22Rv1 (cell line): Measurements from ENCODE around the gene FGFBP1.

Source experiments
- H3K27ac ChIP-seq: fragments of 450-650 bp; 2 replicates; pipeline ENCODE4 v1.5.1; 2017
- ZFX ChIP-seq: fragments of 450-650 bp; IDR thresholded peaks from 2 replicates; pipeline ENCODE4 v1.6.1; 2017; ENCODE audit warnings: antibody characterized with exemption, borderline replicate concordance
- TF ChIP-seq, protein P1 (sequence below): fragments of 450-650 bp; IDR thresholded peaks from 2 replicates; pipeline ENCODE4 v1.5.1; 2017; ENCODE audit warnings: mild to moderate bottlenecking

The FGFBP1 gene

DNA sequence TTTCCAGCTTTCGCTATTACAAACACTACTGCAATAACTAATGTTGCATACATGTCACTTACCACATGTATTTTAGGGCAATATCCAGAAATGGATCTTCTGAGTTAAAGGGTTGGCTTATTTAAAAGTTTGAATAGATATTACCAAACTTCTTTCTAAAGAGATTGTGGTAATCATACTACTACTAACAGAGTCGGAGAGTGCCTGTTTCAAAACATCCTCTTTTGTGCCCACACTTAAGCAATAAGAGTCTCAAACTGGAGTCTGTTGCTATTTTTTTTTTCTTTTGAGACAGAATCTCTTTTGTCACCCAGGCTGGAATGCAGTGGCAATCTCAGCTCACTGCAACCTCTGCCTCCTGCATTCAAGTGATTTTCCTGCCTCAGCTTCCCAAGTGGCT lies 35.8 kb downstream of the FGFBP1 start:
- no peak for TF ChIP-seq ZFX
- TF ChIP-seq, protein P1, sequence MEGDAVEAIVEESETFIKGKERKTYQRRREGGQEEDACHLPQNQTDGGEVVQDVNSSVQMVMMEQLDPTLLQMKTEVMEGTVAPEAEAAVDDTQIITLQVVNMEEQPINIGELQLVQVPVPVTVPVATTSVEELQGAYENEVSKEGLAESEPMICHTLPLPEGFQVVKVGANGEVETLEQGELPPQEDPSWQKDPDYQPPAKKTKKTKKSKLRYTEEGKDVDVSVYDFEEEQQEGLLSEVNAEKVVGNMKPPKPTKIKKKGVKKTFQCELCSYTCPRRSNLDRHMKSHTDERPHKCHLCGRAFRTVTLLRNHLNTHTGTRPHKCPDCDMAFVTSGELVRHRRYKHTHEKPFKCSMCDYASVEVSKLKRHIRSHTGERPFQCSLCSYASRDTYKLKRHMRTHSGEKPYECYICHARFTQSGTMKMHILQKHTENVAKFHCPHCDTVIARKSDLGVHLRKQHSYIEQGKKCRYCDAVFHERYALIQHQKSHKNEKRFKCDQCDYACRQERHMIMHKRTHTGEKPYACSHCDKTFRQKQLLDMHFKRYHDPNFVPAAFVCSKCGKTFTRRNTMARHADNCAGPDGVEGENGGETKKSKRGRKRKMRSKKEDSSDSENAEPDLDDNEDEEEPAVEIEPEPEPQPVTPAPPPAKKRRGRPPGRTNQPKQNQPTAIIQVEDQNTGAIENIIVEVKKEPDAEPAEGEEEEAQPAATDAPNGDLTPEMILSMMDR = no peak
- no peak overlapping the region for H3K27ac ChIP-seq

DNA sequence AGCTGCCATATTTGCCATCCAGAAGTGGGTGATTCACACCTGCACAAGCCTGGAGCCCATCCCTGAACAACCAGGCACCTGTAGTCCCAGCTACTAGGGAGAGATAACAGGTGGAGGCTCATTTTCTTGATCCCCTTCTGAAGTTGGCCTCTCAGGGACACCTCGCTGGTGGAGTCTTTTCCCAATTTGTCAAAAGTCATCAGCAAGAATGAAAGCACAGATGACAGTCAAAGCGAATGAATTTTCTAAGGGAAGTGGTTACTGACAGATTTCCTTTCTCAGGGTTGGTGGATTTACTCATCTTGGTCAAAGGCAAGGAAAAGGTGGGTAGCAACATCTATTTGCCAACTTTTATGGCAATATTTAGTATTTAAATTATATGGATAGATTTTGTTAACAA lies 36.5 kb downstream of the FGFBP1 start:
- TF ChIP-seq, protein P1 = no peak
- no peak for TF ChIP-seq ZFX
- no peak overlapping the region for H3K27ac ChIP-seq

DNA sequence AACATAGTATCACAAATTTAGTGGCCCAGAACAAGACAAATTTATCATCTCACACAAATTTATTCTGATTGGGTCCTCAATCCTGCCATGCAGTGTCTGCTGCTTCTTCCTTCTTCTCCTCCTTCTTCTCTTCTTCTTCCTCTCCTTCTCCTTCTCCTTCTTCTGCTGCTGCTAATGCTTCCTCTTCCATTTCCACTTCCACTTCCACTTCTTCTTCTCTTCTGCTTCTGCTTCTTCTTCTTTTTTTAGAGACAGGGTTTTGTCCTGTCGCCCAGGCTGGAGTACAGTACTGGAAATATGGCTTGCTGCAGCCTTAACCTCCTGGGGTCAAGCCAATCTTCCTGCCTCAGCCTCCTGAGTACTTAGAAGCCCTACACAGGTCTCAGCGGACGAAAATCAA lies 37.5 kb downstream of the FGFBP1 start:
- TF ChIP-seq, protein P1 = no peak
- H3K27ac ChIP-seq = no peak overlapping the region

DNA sequence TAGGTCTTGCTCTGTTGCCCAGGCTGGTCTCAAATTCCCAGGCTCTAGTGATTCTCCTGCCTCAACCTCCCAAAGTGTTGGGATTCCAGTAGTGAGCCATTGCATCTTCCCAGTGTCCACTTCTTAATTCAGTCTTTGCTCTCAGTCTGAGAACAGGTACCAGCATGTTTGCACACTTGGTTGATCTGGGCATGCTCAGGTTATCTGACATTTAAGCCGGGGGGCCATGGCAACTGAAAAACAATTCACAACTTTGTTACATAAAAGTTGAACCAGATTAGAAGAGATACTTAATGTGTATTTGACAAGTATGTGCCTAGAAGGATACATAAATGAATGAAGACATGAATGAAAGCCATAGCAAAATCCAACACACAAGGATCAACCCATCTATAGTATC lies 39.0 kb downstream of the FGFBP1 start:
- H3K27ac ChIP-seq = no peak overlapping the region
- TF ChIP-seq, protein P1 = no peak
- TF ChIP-seq ZFX = no peak

DNA sequence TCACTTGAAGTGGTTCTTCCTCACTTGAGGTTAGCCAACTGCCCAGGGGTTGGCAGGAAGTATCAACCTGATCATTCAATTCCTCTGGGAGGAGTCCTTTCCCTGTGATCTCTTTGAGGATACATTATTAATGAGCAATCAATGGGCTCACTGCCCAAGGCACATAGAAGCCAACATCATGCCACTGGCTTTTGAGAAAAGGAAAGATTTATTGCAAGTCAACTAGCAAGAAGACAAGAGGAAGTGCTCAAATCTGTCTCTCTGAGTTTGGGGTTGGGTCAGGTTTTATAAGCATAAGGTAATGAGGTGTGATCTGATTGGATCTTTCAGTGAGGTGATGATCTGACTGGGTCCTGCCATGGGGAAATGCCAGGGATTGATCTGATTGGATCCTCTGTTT lies 39.6 kb downstream of the FGFBP1 start:
- TF ChIP-seq, protein P1 = no peak
- no peak for TF ChIP-seq ZFX
- H3K27ac ChIP-seq = no peak overlapping the region

DNA sequence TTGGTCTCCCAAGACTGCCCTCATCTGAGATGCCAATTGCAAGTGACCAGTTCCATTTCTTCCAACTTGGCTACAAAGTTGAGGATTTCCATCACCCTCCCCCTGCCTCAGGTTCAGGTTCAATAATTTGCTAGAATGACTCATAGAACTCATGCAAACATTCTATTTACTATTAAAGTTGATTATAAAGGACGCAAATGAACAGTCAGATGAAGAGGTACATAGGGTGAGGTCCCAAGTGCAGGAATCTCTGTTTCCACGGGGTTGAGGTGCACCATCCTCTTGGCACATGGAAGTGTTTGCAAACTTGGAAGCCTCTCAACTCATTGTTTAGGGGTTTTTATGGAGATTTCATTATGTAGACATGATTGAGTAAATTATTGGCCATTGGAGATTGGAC lies 41.0 kb downstream of the FGFBP1 start:
- H3K27ac ChIP-seq = no peak overlapping the region
- TF ChIP-seq, protein P1 = no peak
- no peak for TF ChIP-seq ZFX

DNA sequence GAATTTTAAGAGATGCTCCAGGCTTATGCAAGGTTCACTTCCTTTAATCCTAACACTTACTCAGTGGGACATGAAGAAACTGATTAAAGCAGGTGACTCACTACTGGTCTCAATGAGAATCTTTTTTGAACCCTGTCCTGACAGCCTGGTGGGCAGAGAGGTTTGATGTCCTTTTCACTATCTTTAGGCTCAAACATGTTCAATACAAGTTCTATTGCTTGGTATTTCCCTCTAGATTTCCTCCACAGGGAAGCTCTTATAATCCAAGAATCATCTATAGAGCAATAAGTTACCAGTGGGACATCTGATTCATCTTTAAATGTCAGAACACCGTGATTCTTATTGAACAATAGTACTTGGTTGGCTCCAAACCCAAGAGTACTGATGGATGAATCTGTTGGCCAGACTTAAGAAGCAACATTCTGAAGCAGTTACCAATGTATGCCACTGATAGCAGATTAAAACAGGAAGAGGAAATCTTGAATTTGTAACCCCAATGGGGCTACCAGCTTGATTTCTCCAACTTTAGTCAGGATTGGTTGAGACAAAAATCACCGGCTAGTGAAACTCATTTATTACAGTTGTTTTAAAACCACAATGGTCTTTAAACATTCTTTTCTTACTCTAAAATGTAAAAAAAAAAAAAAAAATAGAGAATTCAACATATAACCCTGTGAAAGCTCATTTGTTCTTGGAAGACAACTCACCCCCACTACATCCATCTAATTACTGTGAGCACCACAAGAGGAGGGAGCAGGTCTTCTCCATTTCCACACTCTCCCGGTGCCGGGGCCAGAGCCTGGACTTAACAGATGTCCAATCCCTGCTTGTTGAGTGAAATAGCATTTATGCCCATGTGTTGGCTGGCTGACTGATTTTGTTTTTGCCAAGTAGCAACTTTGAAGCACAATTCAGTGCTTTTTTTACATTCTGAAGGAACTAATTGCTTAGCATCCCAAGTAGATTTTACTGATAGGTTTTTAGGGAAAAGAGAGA lies 43.3 kb downstream of the FGFBP1 start:
- no peak overlapping the region for H3K27ac ChIP-seq
- TF ChIP-seq, protein P1 = no peak
- no peak for TF ChIP-seq ZFX
